Neural cell (in vitro differentiated cells): ENCODE measurements around the gene SETBP1. TPM values are rescaled to one million over a fixed set of nuclear protein-coding genes. Genes with fewer than 3 reads are reported as not detected.

Source experiments
- H2AFZ ChIP-seq: fragments of 200-600, 300-800 bp; sonication (generic), shearing (Covaris generic); 2 replicates; pipeline ENCODE4 v1.6.0; 2014; ENCODE audit warnings: low read depth, mild to moderate bottlenecking, antibody characterized with exemption, low read length, moderate library complexity
- H3F3A ChIP-seq: fragments of 200-600 bp; shearing (Covaris generic); 2 replicates; pipeline ENCODE4 v1.6.1; 2016; ENCODE audit warnings: mild to moderate bottlenecking, moderate library complexity, mixed read lengths, antibody characterized with exemption, low read length; ENCODE audit not compliant: insufficient read depth, poor library complexity, severe bottlenecking
- H3K27ac ChIP-seq: fragments of 200-600, 300-800 bp; sonication (generic), shearing (Covaris generic); 2 replicates; pipeline ENCODE4 v1.5.1; 2014; ENCODE audit warnings: mild to moderate bottlenecking, low read length, moderate library complexity
- H3K27me3 ChIP-seq: fragments of 300-800, 200-600 bp; sonication (generic), shearing (Covaris generic); 2 replicates; pipeline ENCODE4 v1.6.0; 2014; ENCODE audit warnings: mild to moderate bottlenecking, low read depth, low read length, moderate library complexity; ENCODE audit not compliant: insufficient read depth
- H3K36me3 ChIP-seq: fragments of 300-800, 200-600 bp; sonication (generic), shearing (Covaris generic); 2 replicates; pipeline ENCODE4 v1.5.1; 2014; ENCODE audit warnings: mild to moderate bottlenecking, antibody characterized with exemption, low read length, moderate library complexity; ENCODE audit not compliant: insufficient read depth
- H3K4me2 ChIP-seq: fragments of 300-800, 200-600 bp; sonication (generic), shearing (Covaris generic); 2 replicates; pipeline ENCODE4 v1.6.0; 2014; ENCODE audit warnings: mild to moderate bottlenecking, low read length
- H3K4me3 ChIP-seq: fragments of 300-800, 200-600 bp; sonication (generic), shearing (Covaris generic); 2 replicates; pipeline ENCODE4 v1.5.1; 2014; ENCODE audit warnings: mild to moderate bottlenecking, low read length, moderate library complexity
- H3K79me2 ChIP-seq: fragments of 200-600 bp; shearing (Covaris generic); replicated peaks from 2 replicates; pipeline ENCODE4 v1.6.0; 2014; ENCODE audit warnings: mild to moderate bottlenecking, low read length, moderate library complexity; ENCODE audit not compliant: insufficient read depth
- H3K9ac ChIP-seq: fragments of 300-800, 200-600 bp; sonication (generic), shearing (Covaris generic); 2 replicates; pipeline ENCODE4 v1.6.1; 2016; ENCODE audit warnings: mild to moderate bottlenecking, low read length, mixed read lengths
- H3K9me2 ChIP-seq: fragments of 200-600 bp; shearing (Covaris generic); 2 replicates; pipeline ENCODE4 v1.6.1; 2016; ENCODE audit warnings: mild to moderate bottlenecking, low read length, mixed read lengths; ENCODE audit not compliant: insufficient read depth
- H3K9me3 ChIP-seq: fragments of 200-600, 300-800 bp; sonication (generic), shearing (Covaris generic); 2 replicates; pipeline ENCODE4 v1.6.1; 2016; ENCODE audit warnings: mild to moderate bottlenecking, mixed run types, low read length, moderate library complexity, mixed read lengths
- H4K20me1 ChIP-seq: fragments of 200-600 bp; shearing (Covaris generic); 2 replicates; pipeline ENCODE4 v1.6.1; 2016; ENCODE audit warnings: mild to moderate bottlenecking, mixed run types; ENCODE audit not compliant: insufficient read depth
- CTCF ChIP-seq: fragments of 450-650 bp; IDR thresholded peaks from 2 replicates; pipeline ENCODE4 v1.5.1; 2014; ENCODE audit warnings: antibody characterized with exemption, mild to moderate bottlenecking, moderate library complexity; ENCODE audit not compliant: poor library complexity, severe bottlenecking
- EP300 ChIP-seq: fragments of 450-650 bp; conservative IDR thresholded peaks from 2 replicates; pipeline ENCODE4 v1.6.1; 2014; ENCODE audit warnings: antibody characterized with exemption, mild to moderate bottlenecking, moderate library complexity; ENCODE audit not compliant: poor library complexity, severe bottlenecking
- EZH2 ChIP-seq: fragments of 200-600, 300-800 bp; shearing (Covaris generic), sonication (generic); IDR thresholded peaks from 2 replicates; pipeline ENCODE4 v1.6.1; 2014; ENCODE audit warnings: antibody characterized with exemption, low read length, borderline replicate concordance, mild to moderate bottlenecking; ENCODE audit not compliant: insufficient read depth, poor library complexity, severe bottlenecking
- MXI1 ChIP-seq: fragments of 450-650 bp; conservative IDR thresholded peaks from 2 replicates; pipeline ENCODE4 v1.6.1; 2014; ENCODE audit warnings: antibody characterized with exemption, mild to moderate bottlenecking; ENCODE audit not compliant: poor library complexity, severe bottlenecking
- POLR2AphosphoS5 ChIP-seq: IDR thresholded peaks from 2 replicates; pipeline ENCODE4 v1.6.1; 2012
- RAD21 ChIP-seq: fragments of 450-650 bp; conservative IDR thresholded peaks from 2 replicates; pipeline ENCODE4 v1.6.1; 2014; ENCODE audit warnings: antibody characterized with exemption, mild to moderate bottlenecking, moderate library complexity
- REST ChIP-seq: IDR thresholded peaks from 2 replicates; pipeline ENCODE4 v1.6.1; 2012; ENCODE audit warnings: borderline replicate concordance
- SMC3 ChIP-seq: fragments of 450-650 bp; conservative IDR thresholded peaks from 2 replicates; pipeline ENCODE4 v1.6.1; 2014; ENCODE audit warnings: antibody characterized with exemption, mild to moderate bottlenecking, moderate library complexity; ENCODE audit not compliant: poor library complexity
- TAF1 ChIP-seq: IDR thresholded peaks from 2 replicates; pipeline ENCODE4 v1.6.1; 2012; ENCODE audit warnings: low read depth
- polyA plus RNA-seq: library from polyadenylated mRNA; depleted of rRNA; stranded (reverse); fragments of >200 nt; gene quantifications from 2 replicates; pipeline ENCODE4 v1.2.3, GENCODE V29; 2014

Gene SETBP1
- polyA plus RNA-seq, 1 donor from 2014 or later: 13.7 TPM

GRCh38 chr18:45086777-45087176 is 406.1 kb downstream of the SETBP1 start:
- no peaks in the 10 kb centered on the region for H3K9me3 ChIP-seq
- H3K27me3 ChIP-seq: no peaks in the 10 kb centered on the region
- H3K27ac ChIP-seq: no peak overlapping the region
- no peak overlapping the region for H3K9ac ChIP-seq
- H3K36me3 ChIP-seq: no peaks in the 10 kb centered on the region
- no peak overlapping the region for H3K4me2 ChIP-seq
- H4K20me1 ChIP-seq: no peaks in the 10 kb centered on the region
- no peak for TF ChIP-seq RAD21
- no peak for TF ChIP-seq MXI1
- no peak for TF ChIP-seq TAF1
- no peak for TF ChIP-seq CTCF
- no peak for TF ChIP-seq POLR2AphosphoS5
- no peak for TF ChIP-seq EP300
- no peak for TF ChIP-seq REST
- TF ChIP-seq EZH2: no peak
- TF ChIP-seq SMC3: no peak
- H3K9me2 ChIP-seq: no peaks in the 10 kb centered on the region
- no peak overlapping the region for H3K4me3 ChIP-seq
- H3K79me2 ChIP-seq: no peaks in the 10 kb centered on the region
- no peak overlapping the region for H2AFZ ChIP-seq
- H3F3A ChIP-seq: no peaks in the 10 kb centered on the region

GRCh38 chr18:45090526-45091140 is 409.9 kb downstream of the SETBP1 start:
- no peaks in the 10 kb centered on the region for H3F3A ChIP-seq
- H3K79me2 ChIP-seq: no peaks in the 10 kb centered on the region
- H4K20me1 ChIP-seq: no peaks in the 10 kb centered on the region
- no peaks in the 10 kb centered on the region for H3K9me2 ChIP-seq
- no peak overlapping the region for H3K4me2 ChIP-seq
- no peak overlapping the region for H3K9ac ChIP-seq
- no peaks in the 10 kb centered on the region for H3K27me3 ChIP-seq
- no peak overlapping the region for H3K4me3 ChIP-seq
- TF ChIP-seq SMC3: no peak
- no peak for TF ChIP-seq CTCF
- no peak for TF ChIP-seq POLR2AphosphoS5
- TF ChIP-seq REST: no peak
- no peak for TF ChIP-seq MXI1
- no peak for TF ChIP-seq EZH2
- TF ChIP-seq RAD21: no peak
- no peak for TF ChIP-seq EP300
- no peak for TF ChIP-seq TAF1
- no peak overlapping the region for H3K27ac ChIP-seq
- no peaks in the 10 kb centered on the region for H3K36me3 ChIP-seq
- no peaks in the 10 kb centered on the region for H3K9me3 ChIP-seq
- H2AFZ ChIP-seq: no peak overlapping the region
